Gastrocnemius medialis (tissue), 4 donors: Measurements from ENCODE around the gene PCDHA7. TPM values are rescaled to one million over a fixed set of nuclear protein-coding genes. Genes with fewer than 3 reads are reported as not detected.
"Not testable (repeated sequence)": the region's sequence is repeated elsewhere in the genome, so short reads cannot be mapped to it uniquely, and the experiment has no call there.

Experiments
- ATAC-seq, 2 donors: fragments of 150-250 bp; one replicate each; pipeline ENCODE4 v1.9.1; 2016
- DNase-seq, 2 donors: peaks; one replicate each; pipeline ENCODE4 v3.0.0-alpha.2; 2019
- H3K27ac ChIP-seq, 4 donors: fragments of 200-600 bp; sonication (generic); 1 replicate in 1 of 4; 2 replicates in 3 of 4; pipeline ENCODE4 v1.5.1; 2016 to 2018; ENCODE audit warnings: mild to moderate bottlenecking in 2 of 4, moderate library complexity in 1 of 4
- H3K27me3 ChIP-seq, 3 donors: fragments of 200-600 bp; sonication (generic) in 2 of 3; 1 replicate in 1 of 3; 2 replicates in 2 of 3; pipeline versions ENCODE4 v1.5.1 to v1.6.0; 2016 to 2019; ENCODE audit warnings: mild to moderate bottlenecking in 1 of 3, moderate library complexity in 1 of 3
- H3K36me3 ChIP-seq, 2 donors: fragments of 200-600 bp; sonication (generic) in 1 of 2; one replicate each; pipeline ENCODE4 v1.5.1; 2017 to 2018
- H3K4me1 ChIP-seq, 2 donors: fragments of 200-600 bp; sonication (generic) in 1 of 2; one replicate each; pipeline ENCODE4 v1.5.1; 2016 to 2017; ENCODE audit warnings: mild to moderate bottlenecking in 2 of 2
- H3K4me3 ChIP-seq, 4 donors: fragments of 200-600 bp; sonication (generic) in 3 of 4; 1 replicate in 1 of 4; 2 replicates in 3 of 4; pipeline ENCODE4 v1.5.1; 2016 to 2019; ENCODE audit warnings: mild to moderate bottlenecking in 2 of 4
- H3K9me3 ChIP-seq, 3 donors: fragments of 200-600 bp; sonication (generic) in 2 of 3; 1 replicate in 1 of 3; 2 replicates in 2 of 3; pipeline ENCODE4 v1.5.1; 2016 to 2019
- CTCF ChIP-seq, 5 experiments: fragments of 450-650 bp in 3 of 5; fragments of 200-600 bp in 2 of 5; sonication (generic) in 2 of 5; IDR thresholded peaks in 4 of 5; conservative IDR thresholded peaks in 1 of 5; 1 replicate in 4 of 5; 2 replicates in 1 of 5; pipeline ENCODE4 v1.5.1; 2016 to 2019; ENCODE audit warnings: antibody characterized with exemption in 5 of 5, mild to moderate bottlenecking in 3 of 5, moderate library complexity in 3 of 5
- POLR2A ChIP-seq, 2 donors: fragments of 450-650 bp; IDR thresholded peaks; one replicate each; pipeline ENCODE4 v1.6.1; 2017; ENCODE audit warnings: antibody characterized with exemption in 2 of 2, mild to moderate bottlenecking in 2 of 2, moderate library complexity in 2 of 2
- in situ Hi-C, 4 donors: fragments of 200-750 bp; cut with MboI; loops; one replicate each; pipeline versions ENCODE4 v1.15.0 to v1.8.0; 2017; ENCODE audit warnings: low sequenced_read_pairs in 4 of 4
- intact Hi-C: fragments of 100-400 bp; cut with DNase I; formaldehyde crosslinking; loops from one replicate; pipeline ENCODE4 v1.15.1; 2023; ENCODE audit warnings: low total_unique reads
- total RNA-seq, 4 donors: library from RNA; depleted of rRNA; stranded (reverse); fragments of >200 nt; gene quantifications; one replicate each; pipeline versions ENCODE4 v1.1.0 to v1.2.3, GENCODE V29; 2016

PCDHA7 gene
- total RNA-seq, 4 donors from 2014 or later: 0.15 to 0.24 TPM; not detected in 2

GRCh38 chr5:140827704-140828361, 6.2 kb upstream of the PCDHA7 start, which contains the start of gene PCDHA6:
Gene PCDHA6, plus strand, starts transcription at chr5:140827960. Its CDS starts 132 bp downstream, at chr5:140828092.
- H3K27me3 ChIP-seq: peaks cover 0 to 21% (median 15%) of the 10 kb centered on the region in 3 donors
- in situ Hi-C loops (no loop called here), intact Hi-C loops (no loop called here)
- no peak within 1 kb of the TSS for H3K27ac ChIP-seq
- H3K4me1 ChIP-seq: no peaks in the 10 kb centered on the region
- no peaks in the 10 kb centered on the region for H3K36me3 ChIP-seq
- no peak within 1 kb of the TSS for H3K4me3 ChIP-seq
- no peak for TF ChIP-seq POLR2A (IDR thresholded peaks at IDR 0.05)
- no peak for TF ChIP-seq CTCF (IDR thresholded peaks at IDR 0.05 in 4 of 5, conservative IDR thresholded peaks at IDR 0.05 in 1 of 5)
- peaks cover 0 to 4% (median 0%) of the 10 kb centered on the region in 3 donors for H3K9me3 ChIP-seq
- no peak for ATAC-seq
- no peak for DNase-seq

GRCh38 chr5:140828362-140828737, 5.7 kb upstream of the PCDHA7 start:
- no peak overlapping the region for H3K4me3 ChIP-seq

GRCh38 chr5:140829511-140830501, 4.3 kb upstream of the PCDHA7 start:
- H3K4me3 ChIP-seq, H3K4me1 ChIP-seq, DNase-seq, H3K9me3 ChIP-seq, H3K27ac ChIP-seq, H3K36me3 ChIP-seq, in situ Hi-C loops, intact Hi-C loops, ATAC-seq: not testable (repeated sequence)
- H3K27me3 ChIP-seq: peaks cover 0 to 21% (median 15%) of the 10 kb centered on the region in 3 donors

More at GRCh38 chr5:140828362-140828737, 5.7 kb upstream of the PCDHA7 start:
- intact Hi-C loops (no loop called here), in situ Hi-C loops (no loop called here)
- Histone ChIP-seq H3K4me1 (no peaks in the 10 kb centered on the region), H3K9me3 (peaks cover 0 to 4% (median 0%) of the 10 kb centered on the region in 3 donors), H3K36me3 (no peaks in the 10 kb centered on the region), H3K27me3 (peaks cover 0 to 21% (median 15%) of the 10 kb centered on the region in 3 donors), H3K27ac (no peak overlapping the region)
- DNase-seq: no peak
- TF ChIP-seq CTCF (IDR thresholded peaks at IDR 0.05 in 4 of 5, conservative IDR thresholded peaks at IDR 0.05 in 1 of 5) (no peak), POLR2A (IDR thresholded peaks at IDR 0.05) (no peak)
- no peak for ATAC-seq

- H3K27ac ChIP-seq, intact Hi-C loops, DNase-seq, H3K9me3 ChIP-seq, in situ Hi-C loops, H3K4me1 ChIP-seq, H3K36me3 ChIP-seq, ATAC-seq: not testable (repeated sequence)
- Histone ChIP-seq H3K27me3 (peaks cover 0 to 13% (median 11%) of the 10 kb centered on the region in 3 donors), H3K4me3 (peak overlapping the region in 1 of 4 donors; percentile 28)
Observed at GRCh38 chr5:140834439-140835008, 455 bp downstream of the PCDHA7 start.

GRCh38 chr5:140835622-140836510, 1.8 kb downstream of the PCDHA7 start:
- H3K36me3 ChIP-seq: no peaks in the 10 kb centered on the region
- intact Hi-C loops (no loop called here), in situ Hi-C loops (no loop called here)
- H3K27ac ChIP-seq: no peak overlapping the region
- ATAC-seq (no peak), DNase-seq (no peak)
- TF ChIP-seq CTCF (IDR thresholded peaks at IDR 0.05 in 4 of 5, conservative IDR thresholded peaks at IDR 0.05 in 1 of 5) (no peak), POLR2A (IDR thresholded peaks at IDR 0.05) (no peak)
- H3K4me1 ChIP-seq: no peaks in the 10 kb centered on the region
- peaks cover 0 to 8% (median 0%) of the 10 kb centered on the region in 3 donors for H3K9me3 ChIP-seq
- H3K27me3 ChIP-seq: peaks cover 0 to 13% (median 11%) of the 10 kb centered on the region in 3 donors
- no peak overlapping the region for H3K4me3 ChIP-seq
